Activated CD4-positive, CD25-positive, alpha-beta regulatory T cell treated with anti-CD3 and anti-CD28 coated beads, Interleukin-2, amount 50 U/mL, for 72 hours (primary cell): ENCODE measurements around the gene LARP4.
"Not testable (repeated sequence)": the region's sequence is repeated elsewhere in the genome, so short reads cannot be mapped to it uniquely, and the experiment has no call there.

Experiments
- DNase-seq: peaks from one replicate; pipeline ENCODE4 v3.0.0; 2021

The LARP4 gene

DNA sequence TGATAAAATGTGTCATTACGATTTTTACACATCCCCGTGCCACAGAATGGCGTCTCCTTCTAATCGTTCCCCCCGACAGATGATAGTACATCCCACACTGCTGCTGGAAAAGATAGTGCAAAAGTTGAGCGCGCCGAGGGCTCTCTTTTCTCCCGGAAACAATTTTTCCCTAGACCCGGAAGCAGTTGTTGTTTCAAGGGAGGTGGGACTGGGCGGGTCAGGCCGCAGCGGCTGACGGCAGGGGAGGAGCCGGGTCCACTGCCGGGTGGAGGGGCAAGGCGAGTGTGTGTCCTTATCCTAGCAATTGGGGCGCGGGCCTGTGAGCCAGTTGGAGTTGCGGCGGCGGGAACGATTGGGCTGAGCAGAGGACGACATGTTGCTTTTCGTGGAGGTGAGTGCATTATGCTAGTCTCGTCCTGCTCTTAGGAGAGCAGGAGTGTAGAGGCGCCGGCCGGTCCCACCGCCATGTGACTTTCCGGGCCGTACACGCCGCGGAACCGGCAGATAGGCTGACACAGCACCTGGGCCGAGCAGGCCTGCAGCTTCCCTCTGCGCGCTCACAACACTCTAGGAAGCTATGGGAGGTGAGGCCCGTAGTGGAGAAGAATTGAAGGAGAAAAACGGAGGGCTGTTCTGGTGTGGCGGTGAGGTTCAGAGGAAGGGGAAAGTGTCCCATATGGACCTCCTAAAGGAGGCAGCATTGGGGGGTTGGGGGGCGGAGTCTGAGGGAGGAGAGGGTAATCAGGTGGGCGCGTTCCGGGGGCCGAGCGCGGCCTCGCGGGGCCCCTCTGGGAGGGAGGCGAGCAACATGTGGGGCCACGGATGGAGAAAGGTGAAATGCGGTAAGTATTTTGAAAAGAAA is at the start of gene LARP4:
LARP4 (plus strand) TSS at position 248 of the 862 bp plus-strand sequence; CDS start at position 374, 126 bp downstream.
- peak; percentile 88 for DNase-seq

- no peak for DNase-seq
Observed at GRCh38 chr12:50351120-50352043, 49.3 kb upstream of the LARP4 start.

GRCh38 chr12:50353404-50353803 is 47.3 kb upstream of the LARP4 start:
- no peak for DNase-seq

DNA sequence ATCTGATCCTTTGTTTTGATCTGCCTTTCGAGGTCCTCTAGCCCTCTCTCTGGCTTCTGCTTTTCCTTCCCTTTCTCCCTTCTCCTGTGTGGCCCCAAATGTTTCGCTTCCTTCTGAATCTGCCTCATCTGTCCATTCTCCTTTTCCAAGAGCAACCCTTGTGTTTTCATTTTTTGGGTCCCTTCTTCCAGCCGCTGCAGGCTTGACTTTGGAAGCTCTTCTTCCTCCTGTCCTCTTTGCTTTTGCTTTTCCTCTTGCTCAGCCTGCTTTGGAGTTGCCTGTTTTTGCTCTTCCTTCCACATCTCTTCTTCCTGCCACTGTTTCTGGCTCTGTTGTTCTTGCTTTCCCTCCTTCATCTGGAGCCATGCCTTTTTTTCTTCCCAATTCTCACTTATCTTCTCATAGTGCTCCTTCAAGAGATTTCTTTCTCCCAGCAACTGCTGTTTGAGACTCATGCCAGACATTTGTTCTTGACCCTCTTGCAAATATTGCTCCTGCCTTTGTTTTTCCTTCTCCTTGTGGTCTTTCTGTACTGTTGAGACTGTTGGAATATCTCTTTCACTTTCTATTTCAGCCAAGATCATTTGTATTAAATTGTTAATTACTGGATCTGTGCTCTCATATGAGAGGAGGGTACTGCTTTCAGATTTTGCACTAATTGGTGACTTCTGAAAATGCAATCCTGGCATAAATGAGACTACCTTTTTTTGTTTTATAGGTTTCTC is 46.7 kb upstream of the LARP4 start:
- DNase-seq, result no peak

DNA sequence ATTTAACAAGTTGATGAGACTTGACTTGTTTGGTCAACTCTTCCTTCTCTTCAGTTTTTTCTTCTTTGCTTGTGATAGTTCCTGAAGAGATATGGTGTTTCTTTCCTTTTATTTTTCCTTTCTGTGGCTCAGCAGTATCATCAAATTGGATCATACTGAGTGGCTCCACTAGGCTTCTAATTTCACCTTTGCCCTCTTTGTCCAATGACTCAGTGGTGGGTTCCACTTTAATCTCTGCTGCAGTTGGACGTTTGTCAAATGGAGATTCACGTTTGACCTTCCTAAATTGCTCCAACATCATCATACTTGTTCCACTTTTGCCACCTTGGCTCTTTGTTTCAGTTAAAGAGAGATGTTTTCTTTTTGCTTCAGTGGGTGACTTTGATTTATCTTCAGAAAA is 45.8 kb upstream of the LARP4 start:
- DNase-seq, result no peak

DNA sequence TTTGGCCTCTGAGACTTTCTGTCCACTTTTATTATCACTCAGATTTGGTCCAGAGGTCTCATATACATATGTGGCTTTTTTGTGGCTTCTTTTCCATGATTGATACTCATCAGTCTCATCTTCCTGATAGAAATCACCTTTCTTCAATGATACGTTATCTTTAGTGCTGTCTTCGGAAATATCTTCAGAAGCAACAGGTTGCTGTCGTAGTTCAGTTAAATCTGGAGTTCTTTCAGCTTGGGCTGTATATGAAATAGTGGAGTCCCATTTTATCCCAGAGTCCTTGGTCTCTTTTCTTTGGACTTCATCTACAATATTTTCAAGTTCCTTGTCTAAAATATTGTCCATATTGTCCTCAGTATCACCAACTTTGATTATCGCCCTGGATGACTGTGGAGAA is 45.3 kb upstream of the LARP4 start:
- no peak for DNase-seq

- no peak for DNase-seq
Observed at GRCh38 chr12:50362671-50363070, 38.0 kb upstream of the LARP4 start.

GRCh38 chr12:50363141-50363540 is 37.5 kb upstream of the LARP4 start:
- no peak for DNase-seq

DNA sequence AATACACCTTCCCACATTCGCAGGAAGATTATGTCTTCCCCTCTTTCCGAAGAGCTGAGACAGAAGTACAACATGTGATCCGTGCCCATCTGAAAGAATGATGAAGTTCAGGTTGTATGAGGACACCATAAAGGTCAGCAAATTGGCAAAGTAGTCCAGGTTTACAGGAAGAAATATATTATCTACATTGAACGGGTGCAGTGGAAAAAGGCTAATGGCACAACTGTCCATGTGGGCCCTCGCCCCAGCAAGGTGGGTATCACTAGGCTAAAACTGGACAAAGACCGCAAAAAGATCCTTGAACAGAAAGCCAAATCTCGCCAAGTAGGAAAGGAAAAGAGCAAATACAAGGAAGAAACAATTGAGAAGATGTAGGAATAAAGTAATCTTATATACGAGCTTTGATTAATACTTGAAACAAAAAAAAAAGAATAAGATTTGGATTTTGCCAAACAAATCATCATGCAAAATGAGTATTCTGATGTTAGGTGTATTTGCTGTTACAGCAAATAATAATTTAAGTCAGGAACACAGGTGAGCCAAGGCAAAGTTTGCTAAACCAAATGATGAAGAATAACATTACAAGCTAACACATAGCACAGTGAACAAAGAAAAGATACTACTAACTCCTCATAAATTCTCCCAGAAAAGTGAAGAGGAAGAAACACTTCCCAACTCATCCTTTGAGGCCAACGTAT is 34.8 kb upstream of the LARP4 start:
- DNase-seq, result no peak

- DNase-seq, result not testable (repeated sequence)
Observed at GRCh38 chr12:50370672-50371071, 30.0 kb upstream of the LARP4 start.

GRCh38 chr12:50375802-50376201 is 24.9 kb upstream of the LARP4 start:
- no peak for DNase-seq

- DNase-seq, result no peak
Observed at GRCh38 chr12:50380761-50381325, 19.8 kb upstream of the LARP4 start.

DNA sequence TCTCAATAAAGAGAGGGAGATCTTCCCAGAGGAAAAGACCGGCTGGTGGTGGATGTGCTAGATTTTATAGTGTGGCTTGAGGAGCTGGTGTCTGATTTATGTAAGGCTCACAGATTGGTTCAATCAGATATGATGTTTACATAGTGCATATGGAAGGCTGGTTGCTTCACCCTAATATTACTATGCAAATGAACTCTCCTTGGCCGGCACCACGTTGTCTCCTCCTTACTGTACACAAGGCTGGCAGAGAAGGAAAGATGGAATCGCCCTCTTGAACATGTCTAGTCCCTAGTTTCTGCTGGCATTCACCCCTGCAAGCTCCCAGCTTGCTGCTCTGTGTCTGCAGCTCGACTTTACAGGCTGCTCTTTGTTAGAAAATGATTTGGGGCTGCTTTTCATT is 13.2 kb upstream of the LARP4 start:
- no peak for DNase-seq

GRCh38 chr12:50387972-50388478 is 12.7 kb upstream of the LARP4 start:
- no peak for DNase-seq

DNA sequence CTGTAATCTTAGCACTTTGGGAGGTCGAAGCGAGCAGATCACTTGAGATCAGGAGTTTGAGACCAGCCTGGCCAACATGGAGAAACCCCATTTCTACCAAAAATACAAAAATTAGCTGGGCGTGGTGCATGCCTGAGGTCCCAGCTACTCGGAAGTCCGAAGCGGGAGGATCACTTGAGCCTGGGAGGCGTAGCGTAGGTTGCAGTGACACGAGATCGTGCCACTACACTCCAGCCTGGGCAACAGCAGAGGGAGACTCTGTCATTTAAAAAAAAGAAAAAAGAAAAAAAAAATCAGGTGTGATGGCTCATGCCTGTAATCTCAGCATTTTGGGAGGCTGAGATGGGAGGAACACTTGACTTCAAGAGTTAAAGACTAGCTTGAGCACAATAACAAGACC is 11.9 kb upstream of the LARP4 start:
- DNase-seq, result not testable (repeated sequence)

DNA sequence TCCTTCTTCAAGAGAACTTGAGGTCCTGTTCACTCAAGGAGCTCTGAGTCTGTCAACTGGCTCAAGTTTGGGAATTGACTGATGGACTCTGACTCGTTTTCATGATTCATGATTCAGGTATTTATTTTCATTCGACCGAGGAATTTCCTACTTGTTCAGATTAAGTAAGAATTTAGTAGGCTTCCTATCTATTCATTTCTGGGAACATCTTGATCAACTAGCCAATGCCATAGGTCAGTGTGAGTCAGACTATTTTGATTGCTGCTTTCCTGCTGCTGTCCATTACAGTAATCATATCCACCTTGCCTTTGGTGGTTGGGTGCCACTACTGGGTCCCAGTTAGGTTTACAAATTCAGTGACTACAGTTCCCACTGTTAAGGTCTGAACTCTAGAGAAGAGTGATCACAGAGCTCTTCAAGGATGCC is 10.4 kb upstream of the LARP4 start:
- no peak for DNase-seq

GRCh38 chr12:50394469-50395029 is 6.1 kb upstream of the LARP4 start:
- DNase-seq, result no peak

DNA sequence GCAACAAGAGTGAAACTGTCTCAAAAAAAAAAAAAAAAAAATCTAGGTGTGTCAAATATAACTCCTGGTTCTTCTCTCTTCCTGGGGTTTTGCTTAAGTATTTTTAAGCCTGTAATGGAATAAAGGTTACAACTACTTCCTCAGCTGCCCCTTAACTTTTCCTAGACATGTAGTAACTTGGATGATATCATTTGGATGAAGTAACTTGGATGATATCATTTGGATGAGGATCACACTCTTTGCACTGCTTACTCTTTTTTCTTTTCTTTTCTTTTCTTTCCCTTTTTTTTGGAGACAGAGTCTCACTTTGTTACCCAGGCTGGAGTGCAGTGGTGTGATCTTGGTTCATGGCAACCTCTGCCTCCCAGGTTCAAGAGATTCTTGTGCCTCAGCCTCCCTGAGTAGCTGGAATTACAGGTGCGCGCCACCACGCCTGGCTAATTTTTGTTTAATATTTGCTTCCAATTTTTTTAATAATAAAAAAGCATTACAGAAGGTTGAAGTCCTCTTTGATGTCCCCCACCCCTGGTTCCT is 3.5 kb upstream of the LARP4 start:
- DNase-seq, result no peak

- DNase-seq, result no peak
Observed at GRCh38 chr12:50398931-50399330, 1.8 kb upstream of the LARP4 start.

GRCh38 chr12:50400104-50400637 is 514 bp upstream of the LARP4 start:
- DNase-seq, result no peak
